Calu3 (cell line): ENCODE results near the gene CABLES2. TPM values are rescaled to one million over a fixed set of nuclear protein-coding genes. Genes with fewer than 3 reads are reported as not detected.

Experiments
- BruUV-seq: library from RNA; stranded (reverse); fragments of 400-500 nt; replicated peaks from 2 replicates; lab custom pipeline; 2021; lab: Mats Ljungman, UMichigan
- CTCF ChIA-PET: fragments of 300-600 bp; sonication (Branson Sonifier 250); formaldehyde crosslinking; loops from one replicate; lab custom pipeline; 2022; ENCODE audit warnings: antibody characterized with exemption; lab: Charles Lee
- DNase-seq: peaks from one replicate; pipeline ENCODE4 v3.0.0; 2022
- H3K27ac Mint-ChIP-seq: one replicate; pipeline ENCODE4 v1.8.0; 2022; ENCODE audit warnings: mixed read lengths; ENCODE audit not compliant: unreplicated experiment
- H3K27me3 Mint-ChIP-seq: one replicate; pipeline ENCODE4 v1.8.0; 2022; ENCODE audit warnings: mixed read lengths; ENCODE audit not compliant: unreplicated experiment
- H3K36me3 Mint-ChIP-seq: one replicate; pipeline ENCODE4 v1.8.0; 2022; ENCODE audit warnings: mild to moderate bottlenecking, moderate library complexity, mixed read lengths; ENCODE audit not compliant: insufficient read depth, unreplicated experiment
- H3K4me1 Mint-ChIP-seq: one replicate; pipeline ENCODE4 v1.8.0; 2022; ENCODE audit warnings: mild to moderate bottlenecking, low read depth, mixed read lengths; ENCODE audit not compliant: unreplicated experiment
- H3K4me3 Mint-ChIP-seq: one replicate; pipeline ENCODE4 v1.8.0; 2022; ENCODE audit warnings: mild to moderate bottlenecking, low read depth, moderate library complexity, mixed read lengths; ENCODE audit not compliant: unreplicated experiment
- H3K9me3 Mint-ChIP-seq: one replicate; pipeline ENCODE4 v1.8.0; 2022; ENCODE audit warnings: low read depth, mixed read lengths; ENCODE audit not compliant: unreplicated experiment
- CTCF ChIP-seq: fragments of 200-600 bp; IDR thresholded peaks from one replicate; pipeline ENCODE4 v1.8.0; 2022; ENCODE audit warnings: antibody characterized with exemption; ENCODE audit not compliant: unreplicated experiment
- intact Hi-C: fragments of 100-400 bp; cut with micrococcal nuclease; formaldehyde crosslinking; loops from one replicate; pipeline ENCODE4 v1.10.0; 2022; ENCODE audit not compliant: unreplicated experiment
- total RNA-seq: library from RNA; stranded (reverse); gene quantifications from 2 replicates; pipeline ENCODE4 v1.2.3, GENCODE V29; 2022

Gene CABLES2
- total RNA-seq, 1 experiment from 2014 or later = 13.6 TPM

- Mint-ChIP-seq H3K27ac (peak overlapping the region; percentile 83), H3K4me1 (peaks cover 52% of the 10 kb centered on the region), H3K4me3 (no peak overlapping the region), H3K9me3 (peaks cover 3% of the 10 kb centered on the region), H3K27me3 (no peaks in the 10 kb centered on the region), H3K36me3 (peaks cover 95% of the 10 kb centered on the region)
- no peak for TF ChIP-seq CTCF
- DNase-seq = no peak
- intact Hi-C loops = no loop called here
- no TSS peak for BruUV-seq
- CTCF ChIA-PET = no interaction called here
Measured at GRCh38 chr20:62353289-62354030, 53.6 kb downstream of the CABLES2 start.

- no peak for DNase-seq
- CTCF ChIA-PET = no interaction called here
- peak overlapping the region; percentile 36 for H3K4me3 Mint-ChIP-seq
- H3K9me3 Mint-ChIP-seq = peaks cover 3% of the 10 kb centered on the region
- peaks cover 95% of the 10 kb centered on the region for H3K36me3 Mint-ChIP-seq
- BruUV-seq = no TSS peak
- H3K27me3 Mint-ChIP-seq = no peaks in the 10 kb centered on the region
- H3K27ac Mint-ChIP-seq = peak overlapping the region; percentile 83
- intact Hi-C loops = no loop called here
- TF ChIP-seq CTCF = no peak
- H3K4me1 Mint-ChIP-seq = peaks cover 48% of the 10 kb centered on the region
Measured at GRCh38 chr20:62352402-62353288, 54.4 kb downstream of the CABLES2 start.

- H3K9me3 Mint-ChIP-seq = peaks cover 3% of the 10 kb centered on the region
- H3K4me3 Mint-ChIP-seq = peak overlapping the region; percentile 36
- peaks cover 45% of the 10 kb centered on the region for H3K4me1 Mint-ChIP-seq
- TF ChIP-seq CTCF = no peak
- BruUV-seq = no TSS peak
- intact Hi-C loops = loop anchor here (2.0 kb wide), 1 partner anchor 13 kb away; no protein-coding TSS in a partner anchor
- DNase-seq = no peak
- H3K27me3 Mint-ChIP-seq = no peaks in the 10 kb centered on the region
- CTCF ChIA-PET = interaction anchor here (2.2 kb wide), 1 partner anchor 8 kb away, joined by 11 read pairs; no protein-coding TSS in a partner anchor
- H3K27ac Mint-ChIP-seq = peak overlapping the region; percentile 83
- H3K36me3 Mint-ChIP-seq = peaks cover 95% of the 10 kb centered on the region
Measured at GRCh38 chr20:62351469-62352401, 55.4 kb downstream of the CABLES2 start.
